Esophagus squamous epithelium (tissue), 4 donors: Measurements from ENCODE around the gene MAP2K6.

Experiments used
- CTCF ChIP-seq, 6 experiments: fragments of 450-650 bp in 4 of 6; fragments of 200-600 bp in 2 of 6; sonication (generic) in 2 of 6; IDR thresholded peaks; one replicate each; pipeline ENCODE4 v1.5.1; 2016 to 2019; ENCODE audit warnings: antibody characterized with exemption in 6 of 6, mild to moderate bottlenecking in 4 of 6, moderate library complexity in 4 of 6
- POLR2A ChIP-seq, 4 donors: fragments of 450-650 bp; IDR thresholded peaks; one replicate each; pipeline ENCODE4 v1.6.1; 2017; ENCODE audit warnings: antibody characterized with exemption in 4 of 4, mild to moderate bottlenecking in 4 of 4, moderate library complexity in 3 of 4

DNA sequence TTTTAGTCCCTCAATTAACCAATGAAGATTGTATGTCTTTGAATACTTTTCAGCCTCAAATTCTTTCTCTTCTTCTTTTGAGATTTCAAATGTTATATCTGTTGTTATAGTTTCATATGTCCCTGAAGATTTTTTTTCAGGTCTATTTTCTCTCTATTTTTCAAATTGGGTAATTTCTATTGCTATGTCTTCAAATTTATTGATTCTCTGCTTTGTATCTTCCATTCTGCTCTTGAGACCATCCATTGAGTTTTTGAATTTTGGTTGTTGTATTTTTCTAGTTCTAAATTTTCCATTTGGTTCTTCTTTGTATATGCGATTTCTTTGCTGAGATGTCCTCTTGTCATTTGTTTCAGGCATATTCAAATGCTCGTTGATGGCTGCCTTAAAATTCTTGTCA, 26.7 kb downstream of the MAP2K6 start:
- no peak for TF ChIP-seq CTCF (IDR thresholded peaks at IDR 0.05)
- TF ChIP-seq POLR2A (IDR thresholded peaks at IDR 0.05) = no peak
